ENCODE data around the gene MCOLN3. TPM values are rescaled to one million over a fixed set of nuclear protein-coding genes. Genes with fewer than 3 reads are reported as not detected.
A peak's percentile ranks its signal among the peaks of the same experiment; 100 is the strongest.

Gene MCOLN3
- total RNA-seq, 1 experiment from 2014 or later = 0.82 TPM

DNA sequence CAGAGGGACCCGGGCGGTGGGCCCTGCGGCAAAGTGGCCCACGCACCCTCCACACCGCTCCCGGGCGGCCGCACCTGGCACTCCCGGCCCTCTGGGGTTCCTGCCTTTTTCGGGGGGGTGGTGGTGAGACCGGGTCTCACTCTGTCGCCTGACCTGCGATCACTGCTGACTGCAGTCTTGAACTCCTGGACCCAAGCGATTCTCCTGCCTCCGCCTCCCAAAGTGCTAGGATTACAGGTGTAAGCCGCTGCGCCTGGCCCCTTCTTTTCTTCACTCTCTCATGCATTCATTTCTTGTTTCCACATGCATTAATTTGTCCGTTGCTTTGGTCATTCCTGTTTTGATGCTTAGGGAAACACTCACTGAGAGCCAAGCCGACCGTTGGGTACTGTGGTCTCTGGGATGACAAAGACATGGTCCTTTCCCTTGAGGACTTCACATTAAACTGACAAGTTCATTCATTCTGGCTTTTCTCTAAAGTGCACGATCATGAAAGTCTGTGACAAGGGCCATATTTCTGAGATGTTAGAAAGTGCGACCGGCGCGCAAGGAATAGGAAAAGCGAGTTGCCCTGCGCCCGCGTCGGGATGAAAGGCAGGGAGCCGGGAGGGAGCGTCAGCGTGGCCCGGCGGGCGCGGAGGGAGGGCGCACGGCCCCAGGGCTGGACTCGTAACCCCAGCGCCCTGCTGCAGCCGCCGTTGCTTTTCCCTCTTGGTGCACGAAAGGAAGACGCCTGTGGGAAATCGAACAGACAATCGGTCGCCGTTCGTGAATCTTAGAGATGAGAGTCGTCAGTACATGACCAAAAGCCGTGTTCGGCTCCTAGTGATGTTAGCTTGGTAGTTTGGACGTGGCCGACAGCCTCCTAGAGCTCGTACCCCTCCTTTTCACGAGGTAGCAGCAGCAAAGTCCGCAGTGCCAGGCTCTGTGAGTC, 50.4 kb downstream of the MCOLN3 start:
- peaks cover 64% of the 10 kb centered on the region for H3K27me3 ChIP-seq (replicated peaks; ENCODE audit: insufficient read depth, low read depth, low read length, poor library complexity)
- H3K36me3 ChIP-seq (ENCODE audit: insufficient read depth, low read length, poor library complexity, severe bottlenecking) = no peaks in the 10 kb centered on the region
- ChIA-PET CTCF (no interaction called here), POLR2A (ENCODE audit: low non-redundant PET) (no interaction called here)
- peaks cover 7% of the 10 kb centered on the region for H3K4me1 ChIP-seq (ENCODE audit: insufficient read depth, low read length, poor library complexity, severe bottlenecking)
- H3K9me3 ChIP-seq (ENCODE audit: low read depth, low read length, poor library complexity, severe bottlenecking) = no peaks in the 10 kb centered on the region
- TF ChIP-seq, protein P1, sequence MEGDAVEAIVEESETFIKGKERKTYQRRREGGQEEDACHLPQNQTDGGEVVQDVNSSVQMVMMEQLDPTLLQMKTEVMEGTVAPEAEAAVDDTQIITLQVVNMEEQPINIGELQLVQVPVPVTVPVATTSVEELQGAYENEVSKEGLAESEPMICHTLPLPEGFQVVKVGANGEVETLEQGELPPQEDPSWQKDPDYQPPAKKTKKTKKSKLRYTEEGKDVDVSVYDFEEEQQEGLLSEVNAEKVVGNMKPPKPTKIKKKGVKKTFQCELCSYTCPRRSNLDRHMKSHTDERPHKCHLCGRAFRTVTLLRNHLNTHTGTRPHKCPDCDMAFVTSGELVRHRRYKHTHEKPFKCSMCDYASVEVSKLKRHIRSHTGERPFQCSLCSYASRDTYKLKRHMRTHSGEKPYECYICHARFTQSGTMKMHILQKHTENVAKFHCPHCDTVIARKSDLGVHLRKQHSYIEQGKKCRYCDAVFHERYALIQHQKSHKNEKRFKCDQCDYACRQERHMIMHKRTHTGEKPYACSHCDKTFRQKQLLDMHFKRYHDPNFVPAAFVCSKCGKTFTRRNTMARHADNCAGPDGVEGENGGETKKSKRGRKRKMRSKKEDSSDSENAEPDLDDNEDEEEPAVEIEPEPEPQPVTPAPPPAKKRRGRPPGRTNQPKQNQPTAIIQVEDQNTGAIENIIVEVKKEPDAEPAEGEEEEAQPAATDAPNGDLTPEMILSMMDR (conservative IDR thresholded peaks at IDR 0.05; ENCODE audit: low read depth, low read length) = no peak
- peak; percentile 59 for TF ChIP-seq EZH2 (IDR thresholded peaks at IDR 0.05; ENCODE audit: borderline replicate concordance, low read depth, low read length, poor library complexity, severe bottlenecking)
- H3K4me3 ChIP-seq (ENCODE audit: low read depth, low read length, poor library complexity, severe bottlenecking) = peak overlapping the region; percentile 57
- BruUV-seq (replicated peaks) = no TSS peak
- intact Hi-C loops (cut with micrococcal nuclease; ENCODE audit: unreplicated experiment) = loop anchor here (5.0 kb wide), 1 partner anchor 64 kb away; a partner anchor contains a TSS
- peak; percentile 34 for DNase-seq (ENCODE audit: low spot score)
- H3K27ac ChIP-seq (ENCODE audit: low read depth, low read length, poor library complexity, severe bottlenecking) = no peak overlapping the region

DNA sequence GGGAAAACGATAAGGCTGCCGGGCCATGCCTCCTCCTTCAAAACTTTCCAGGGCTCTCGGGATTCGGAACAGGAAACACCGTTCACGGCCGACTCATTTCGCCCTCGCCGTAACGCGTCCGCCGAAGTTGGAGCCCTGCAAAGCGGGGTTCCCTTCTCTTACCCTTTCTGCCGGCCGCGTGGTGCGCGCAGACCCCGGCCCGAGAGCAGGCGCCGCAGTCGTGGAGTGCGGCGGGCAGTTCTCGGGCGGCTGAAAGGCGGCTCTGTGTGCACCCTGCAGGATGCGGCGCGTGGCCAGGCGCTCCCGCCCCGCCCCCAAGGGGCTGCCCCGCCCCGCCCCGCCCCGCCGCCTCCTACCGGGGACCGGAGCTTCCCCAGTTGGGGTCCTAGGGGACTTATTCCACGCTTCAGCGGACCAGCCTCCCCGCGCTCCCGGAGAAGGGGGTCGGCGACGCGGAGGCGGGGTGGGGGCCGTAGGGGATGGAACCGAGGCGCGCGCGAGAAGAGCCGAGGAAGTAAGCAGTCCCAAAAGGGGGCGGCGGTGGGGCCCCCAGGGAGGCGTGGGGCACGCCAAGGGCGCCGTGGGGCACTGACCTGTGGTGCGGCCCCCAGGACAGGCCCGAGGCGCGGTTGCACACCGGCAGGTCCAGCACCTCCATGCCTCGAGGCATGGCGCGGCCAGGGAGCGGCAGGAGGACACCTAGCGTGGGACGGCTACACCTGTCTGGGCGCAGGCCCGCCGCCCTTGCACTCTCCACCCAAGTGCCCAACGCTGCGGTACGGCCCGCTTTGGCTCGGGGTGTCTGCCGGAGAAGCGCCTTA, 51.2 kb downstream of the MCOLN3 start, which contains the start of gene MCOLN2:
Gene MCOLN2 (minus strand): TSS at position 268 of the 821 bp plus-strand sequence. CDS start 241 bp downstream, at position 27.
- BruUV-seq (replicated peaks) = no TSS peak
- intact Hi-C loops (cut with micrococcal nuclease; ENCODE audit: unreplicated experiment) = loop anchor here (5.0 kb wide), 1 partner anchor 65 kb away; a partner anchor contains a TSS
- TF ChIP-seq, protein P1 (conservative IDR thresholded peaks at IDR 0.05; ENCODE audit: low read depth, low read length) = no peak
- no peak for TF ChIP-seq EZH2 (IDR thresholded peaks at IDR 0.05; ENCODE audit: borderline replicate concordance, low read depth, low read length, poor library complexity, severe bottlenecking)
- Histone ChIP-seq H3K27me3 (replicated peaks; ENCODE audit: insufficient read depth, low read depth, low read length, poor library complexity) (peaks cover 59% of the 10 kb centered on the region), H3K9me3 (ENCODE audit: low read depth, low read length, poor library complexity, severe bottlenecking) (no peaks in the 10 kb centered on the region), H3K4me1 (ENCODE audit: insufficient read depth, low read length, poor library complexity, severe bottlenecking) (peaks cover 7% of the 10 kb centered on the region), H3K27ac (ENCODE audit: low read depth, low read length, poor library complexity, severe bottlenecking) (no peak within 1 kb of the TSS), H3K36me3 (ENCODE audit: insufficient read depth, low read length, poor library complexity, severe bottlenecking) (no peaks in the 10 kb centered on the region), H3K4me3 (ENCODE audit: low read depth, low read length, poor library complexity, severe bottlenecking) (peak within 1 kb of the TSS; percentile 57)
- DNase-seq (ENCODE audit: low spot score) = peak; percentile 62
- ChIA-PET POLR2A (ENCODE audit: low non-redundant PET) (no interaction called here), CTCF (no interaction called here)

DNA sequence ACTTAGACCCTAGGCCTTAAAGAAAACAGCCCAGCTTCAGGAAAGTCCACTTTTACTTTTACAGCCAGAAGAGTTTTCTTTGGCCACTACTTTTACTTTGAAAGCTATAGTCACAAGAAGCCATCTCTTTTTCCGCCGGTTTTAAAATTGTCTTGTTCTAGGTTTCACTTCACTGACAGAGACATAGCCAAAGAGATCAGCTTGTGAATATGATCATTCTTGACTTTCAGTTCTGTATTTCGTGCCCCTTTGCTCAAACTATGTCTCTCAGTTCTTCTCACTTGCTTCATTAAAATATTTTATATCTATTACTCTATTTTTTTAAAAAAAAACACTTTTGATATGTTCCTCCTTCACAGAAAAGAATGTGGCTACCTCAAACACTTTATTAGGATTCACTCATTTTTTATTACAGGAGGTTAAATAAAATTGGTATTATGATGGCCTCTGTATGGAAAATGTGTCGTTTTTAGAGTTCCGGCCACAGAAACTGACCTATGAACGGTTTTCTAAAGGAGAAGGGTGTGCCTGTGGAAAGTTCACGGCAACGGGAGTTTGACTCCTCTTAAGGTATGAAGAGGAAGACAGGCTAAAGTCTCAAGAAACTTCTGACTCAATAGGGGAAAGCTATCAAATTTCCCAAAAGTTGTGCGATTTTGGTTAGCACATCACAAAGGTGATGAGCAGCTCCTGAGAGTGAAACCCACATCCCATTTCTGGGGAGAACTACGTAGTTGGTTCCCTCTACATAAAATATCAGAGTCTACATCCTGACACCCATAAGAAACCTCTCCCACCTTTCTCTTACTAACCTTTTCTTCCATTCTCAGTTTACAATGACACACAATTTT, 52.6 kb downstream of the MCOLN3 start:
- H3K4me3 ChIP-seq (ENCODE audit: low read depth, low read length, poor library complexity, severe bottlenecking) = no peak overlapping the region
- H3K9me3 ChIP-seq (ENCODE audit: low read depth, low read length, poor library complexity, severe bottlenecking) = no peaks in the 10 kb centered on the region
- intact Hi-C loops (cut with micrococcal nuclease; ENCODE audit: unreplicated experiment) = loop anchor here (5.0 kb wide), 1 partner anchor 67 kb away; a partner anchor contains a TSS
- POLR2A ChIA-PET (ENCODE audit: low non-redundant PET) = no interaction called here
- no peak overlapping the region for H3K27ac ChIP-seq (ENCODE audit: low read depth, low read length, poor library complexity, severe bottlenecking)
- no peaks in the 10 kb centered on the region for H3K36me3 ChIP-seq (ENCODE audit: insufficient read depth, low read length, poor library complexity, severe bottlenecking)
- no TSS peak for BruUV-seq (replicated peaks)
- TF ChIP-seq, protein P1 (conservative IDR thresholded peaks at IDR 0.05; ENCODE audit: low read depth, low read length) = no peak
- no peak for DNase-seq (ENCODE audit: low spot score)
- CTCF ChIA-PET = no interaction called here
- peaks cover 7% of the 10 kb centered on the region for H3K4me1 ChIP-seq (ENCODE audit: insufficient read depth, low read length, poor library complexity, severe bottlenecking)
- peaks cover 47% of the 10 kb centered on the region for H3K27me3 ChIP-seq (replicated peaks; ENCODE audit: insufficient read depth, low read depth, low read length, poor library complexity)
